Measurements from ENCODE around the gene DOLPP1.

Gene DOLPP1

DNA sequence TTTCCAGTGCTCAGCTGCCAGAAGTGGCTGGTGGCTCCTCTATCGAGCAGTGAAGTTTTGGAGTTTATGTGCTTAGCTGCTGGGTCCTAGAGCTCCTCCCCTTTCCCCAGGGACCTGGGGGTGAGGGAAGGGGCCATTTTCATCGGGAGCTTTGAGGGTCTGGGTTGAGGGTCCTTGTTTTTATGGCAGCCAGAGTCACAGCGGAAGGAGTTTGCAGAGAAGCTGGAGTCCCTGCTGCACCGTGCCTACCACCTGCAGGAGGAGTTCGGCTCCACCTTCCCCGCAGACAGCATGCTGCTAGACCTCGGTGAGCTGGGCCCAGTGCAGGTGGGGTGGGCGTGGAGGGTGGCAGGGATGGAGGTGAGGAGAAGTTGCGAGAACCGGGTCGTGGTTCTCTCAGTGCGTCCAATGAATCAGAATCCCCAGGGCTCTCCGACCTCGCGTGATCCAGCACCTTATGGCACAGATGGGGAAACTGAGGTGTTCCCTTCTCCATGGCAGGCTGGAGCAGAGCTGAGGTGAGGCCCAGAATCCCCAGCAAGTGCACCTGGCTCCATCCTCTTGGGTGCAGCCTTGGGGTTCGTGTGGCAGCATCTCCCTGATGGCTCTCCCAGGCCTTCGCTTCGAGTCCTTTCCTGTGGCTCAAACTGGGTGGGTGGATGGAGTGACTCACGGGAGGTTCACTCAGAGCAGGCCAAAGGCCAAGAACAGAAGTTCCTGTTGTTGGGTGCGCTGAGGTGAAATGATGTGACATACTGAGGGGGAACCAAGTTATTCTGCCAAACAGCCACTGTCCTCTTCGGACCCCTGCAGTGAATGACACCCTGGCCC, 21.7 kb upstream of the DOLPP1 start:
- TF ChIP-seq, protein P1, sequence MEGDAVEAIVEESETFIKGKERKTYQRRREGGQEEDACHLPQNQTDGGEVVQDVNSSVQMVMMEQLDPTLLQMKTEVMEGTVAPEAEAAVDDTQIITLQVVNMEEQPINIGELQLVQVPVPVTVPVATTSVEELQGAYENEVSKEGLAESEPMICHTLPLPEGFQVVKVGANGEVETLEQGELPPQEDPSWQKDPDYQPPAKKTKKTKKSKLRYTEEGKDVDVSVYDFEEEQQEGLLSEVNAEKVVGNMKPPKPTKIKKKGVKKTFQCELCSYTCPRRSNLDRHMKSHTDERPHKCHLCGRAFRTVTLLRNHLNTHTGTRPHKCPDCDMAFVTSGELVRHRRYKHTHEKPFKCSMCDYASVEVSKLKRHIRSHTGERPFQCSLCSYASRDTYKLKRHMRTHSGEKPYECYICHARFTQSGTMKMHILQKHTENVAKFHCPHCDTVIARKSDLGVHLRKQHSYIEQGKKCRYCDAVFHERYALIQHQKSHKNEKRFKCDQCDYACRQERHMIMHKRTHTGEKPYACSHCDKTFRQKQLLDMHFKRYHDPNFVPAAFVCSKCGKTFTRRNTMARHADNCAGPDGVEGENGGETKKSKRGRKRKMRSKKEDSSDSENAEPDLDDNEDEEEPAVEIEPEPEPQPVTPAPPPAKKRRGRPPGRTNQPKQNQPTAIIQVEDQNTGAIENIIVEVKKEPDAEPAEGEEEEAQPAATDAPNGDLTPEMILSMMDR (IDR thresholded peaks at IDR 0.05; ENCODE audit: low read depth, low read length), result no peak
- DNase-seq (ENCODE audit: extremely low read depth, low read depth), result no peak

DNA sequence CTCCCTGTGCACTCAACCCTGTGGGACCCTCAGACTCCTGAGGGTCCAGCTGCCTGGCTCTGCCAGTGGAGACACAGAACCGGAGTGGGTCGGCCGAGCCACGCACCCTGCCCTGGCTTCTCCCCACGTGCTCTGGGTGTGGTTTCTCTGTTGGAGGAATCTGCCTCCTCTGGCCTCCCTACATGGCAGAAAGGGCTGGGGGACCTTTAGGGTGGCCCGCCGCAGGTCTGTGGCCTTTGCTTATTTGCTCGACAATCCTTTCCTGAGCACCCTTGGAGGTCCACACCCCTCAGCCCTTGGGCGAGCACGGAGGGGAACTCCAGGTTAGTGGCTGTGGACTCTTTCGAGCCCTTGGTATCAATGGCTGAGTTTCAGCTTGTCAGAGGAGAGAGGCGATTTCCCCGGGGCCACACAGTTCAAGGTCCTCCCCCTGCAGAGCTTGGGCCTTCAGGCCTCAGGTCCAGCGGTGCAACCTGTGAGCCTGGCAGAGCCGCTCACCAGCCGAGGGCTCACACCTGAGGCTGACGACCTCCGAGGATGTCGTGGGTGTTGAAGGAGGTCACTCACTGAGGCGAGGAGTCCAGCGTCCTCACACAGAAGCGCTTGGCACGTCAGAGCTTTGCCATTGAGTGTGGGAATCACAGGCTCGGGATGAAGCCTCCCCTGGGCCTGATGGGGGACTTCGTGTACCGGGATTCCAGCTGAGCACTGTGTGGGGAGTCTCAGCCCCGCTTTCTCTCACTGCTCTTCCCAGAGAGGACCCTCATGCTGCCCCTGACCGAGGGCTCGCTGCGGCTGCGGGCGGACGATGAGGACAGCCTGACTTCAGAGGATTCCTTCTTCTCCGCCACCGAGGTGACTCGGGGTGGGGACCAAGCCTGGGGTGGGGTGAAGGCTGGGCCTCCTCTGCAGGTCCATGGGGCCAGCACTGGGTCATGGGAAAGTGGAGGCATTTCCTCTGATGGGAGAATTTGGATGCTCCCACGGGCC, 20.8 kb upstream of the DOLPP1 start:
- no peak for DNase-seq (ENCODE audit: extremely low read depth, low read depth)
- TF ChIP-seq, protein P1 (IDR thresholded peaks at IDR 0.05; ENCODE audit: low read depth, low read length), result no peak

DNA sequence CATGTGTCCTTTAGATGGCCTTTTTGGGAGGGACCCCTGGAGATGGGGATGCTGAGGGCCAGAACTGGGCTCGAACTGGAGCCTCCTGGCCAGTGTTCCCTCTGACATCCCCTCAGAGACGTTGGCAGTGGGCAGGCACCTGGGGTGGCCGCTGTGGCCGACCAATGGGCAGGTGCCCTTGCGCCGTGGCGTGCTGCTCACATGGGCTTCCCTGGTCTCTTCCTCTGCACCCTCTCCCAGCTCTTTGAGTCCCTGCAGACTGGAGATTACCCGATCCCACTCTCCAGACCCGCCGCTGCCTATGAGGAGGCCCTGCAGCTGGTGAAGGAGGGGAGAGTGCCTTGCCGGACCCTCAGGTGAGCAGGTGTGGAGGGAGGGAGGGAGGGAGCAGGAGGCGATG, 19.9 kb upstream of the DOLPP1 start:
- no peak for DNase-seq (ENCODE audit: extremely low read depth, low read depth)
- TF ChIP-seq, protein P1 (IDR thresholded peaks at IDR 0.05; ENCODE audit: low read depth, low read length), result no peak

DNA sequence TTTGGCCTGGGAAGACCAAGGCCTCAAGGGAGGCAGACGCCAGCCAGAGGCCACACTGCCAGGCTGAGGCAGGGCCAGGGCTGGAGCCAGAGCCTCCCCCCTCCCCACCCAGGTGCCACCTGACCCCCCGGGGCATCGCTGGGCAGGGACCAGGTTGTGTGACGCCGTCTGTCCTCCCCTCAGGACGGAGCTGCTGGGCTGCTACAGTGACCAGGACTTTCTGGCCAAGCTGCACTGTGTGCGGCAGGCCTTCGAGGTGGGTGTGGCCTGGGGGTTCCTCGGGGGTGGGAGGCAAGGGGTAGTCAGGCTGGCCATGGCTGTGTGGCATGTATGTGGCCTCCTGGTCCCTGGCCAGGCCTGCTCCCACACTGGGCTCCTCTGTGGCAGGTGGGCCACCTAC, 17.9 kb upstream of the DOLPP1 start:
- no peak for DNase-seq (ENCODE audit: extremely low read depth, low read depth)
- TF ChIP-seq, protein P1 (IDR thresholded peaks at IDR 0.05; ENCODE audit: low read depth, low read length), result no peak

DNA sequence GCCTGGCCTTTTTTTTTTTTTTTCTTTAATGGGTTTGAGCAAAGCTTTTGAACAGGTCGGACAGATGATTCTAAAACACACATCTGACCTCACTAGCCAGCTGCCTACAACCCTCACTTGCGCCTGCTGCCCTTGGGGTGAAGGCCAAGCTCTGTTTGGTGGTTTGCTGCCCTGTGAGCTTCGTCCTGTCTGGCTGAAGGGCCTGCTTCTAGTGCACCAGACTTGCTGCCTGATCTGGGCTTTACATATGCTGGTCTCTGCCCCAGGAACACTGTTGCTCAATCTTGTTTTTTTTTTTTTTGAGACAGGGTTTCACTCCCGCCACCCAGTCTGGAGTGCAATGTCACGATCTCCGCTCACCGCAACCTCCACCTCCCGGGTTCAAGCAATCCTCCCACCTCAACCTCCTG, 16.4 kb upstream of the DOLPP1 start:
- no peak for DNase-seq (ENCODE audit: extremely low read depth, low read depth)
- TF ChIP-seq, protein P1 (IDR thresholded peaks at IDR 0.05; ENCODE audit: low read depth, low read length), result no peak

DNA sequence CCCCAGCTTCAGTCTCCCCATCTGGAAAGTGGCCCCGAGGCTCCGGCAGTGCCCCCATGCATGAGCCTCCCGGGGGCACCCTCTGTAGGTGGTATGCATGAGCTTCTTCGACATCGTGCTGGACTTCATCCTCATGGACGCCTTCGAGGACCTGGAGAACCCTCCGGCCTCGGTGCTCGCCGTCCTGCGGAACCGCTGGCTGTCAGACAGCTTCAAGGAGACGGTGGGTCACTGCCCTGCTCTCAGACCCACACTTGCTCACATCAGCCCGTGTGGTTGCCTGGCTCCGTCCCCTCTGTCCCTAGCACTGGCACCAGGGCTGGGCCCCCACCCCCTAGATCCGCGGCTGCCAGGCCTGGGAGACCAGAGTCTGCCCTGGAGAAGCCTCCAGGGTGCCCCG, 12.8 kb upstream of the DOLPP1 start:
- no peak for DNase-seq (ENCODE audit: extremely low read depth, low read depth)
- TF ChIP-seq, protein P1 (IDR thresholded peaks at IDR 0.05; ENCODE audit: low read depth, low read length), result no peak

All from AG09319 (cell line).